Neural cell (in vitro differentiated cells): ENCODE measurements around the gene PTPRD. TPM values are rescaled to one million over a fixed set of nuclear protein-coding genes. Genes with fewer than 3 reads are reported as not detected.

Experiments
- H2AFZ ChIP-seq: fragments of 200-600, 300-800 bp; sonication (generic), shearing (Covaris generic); 2 replicates; pipeline ENCODE4 v1.6.0; 2014; ENCODE audit warnings: low read depth, mild to moderate bottlenecking, antibody characterized with exemption, low read length, moderate library complexity
- H3F3A ChIP-seq: fragments of 200-600 bp; shearing (Covaris generic); 2 replicates; pipeline ENCODE4 v1.6.1; 2016; ENCODE audit warnings: mild to moderate bottlenecking, moderate library complexity, mixed read lengths, antibody characterized with exemption, low read length; ENCODE audit not compliant: insufficient read depth, poor library complexity, severe bottlenecking
- H3K27ac ChIP-seq: fragments of 200-600, 300-800 bp; sonication (generic), shearing (Covaris generic); 2 replicates; pipeline ENCODE4 v1.5.1; 2014; ENCODE audit warnings: mild to moderate bottlenecking, low read length, moderate library complexity
- H3K27me3 ChIP-seq: fragments of 300-800, 200-600 bp; sonication (generic), shearing (Covaris generic); 2 replicates; pipeline ENCODE4 v1.6.0; 2014; ENCODE audit warnings: mild to moderate bottlenecking, low read depth, low read length, moderate library complexity; ENCODE audit not compliant: insufficient read depth
- H3K36me3 ChIP-seq: fragments of 300-800, 200-600 bp; sonication (generic), shearing (Covaris generic); 2 replicates; pipeline ENCODE4 v1.5.1; 2014; ENCODE audit warnings: mild to moderate bottlenecking, antibody characterized with exemption, low read length, moderate library complexity; ENCODE audit not compliant: insufficient read depth
- H3K4me2 ChIP-seq: fragments of 300-800, 200-600 bp; sonication (generic), shearing (Covaris generic); 2 replicates; pipeline ENCODE4 v1.6.0; 2014; ENCODE audit warnings: mild to moderate bottlenecking, low read length
- H3K4me3 ChIP-seq: fragments of 300-800, 200-600 bp; sonication (generic), shearing (Covaris generic); 2 replicates; pipeline ENCODE4 v1.5.1; 2014; ENCODE audit warnings: mild to moderate bottlenecking, low read length, moderate library complexity
- H3K79me2 ChIP-seq: fragments of 200-600 bp; shearing (Covaris generic); replicated peaks from 2 replicates; pipeline ENCODE4 v1.6.0; 2014; ENCODE audit warnings: mild to moderate bottlenecking, low read length, moderate library complexity; ENCODE audit not compliant: insufficient read depth
- H3K9ac ChIP-seq: fragments of 300-800, 200-600 bp; sonication (generic), shearing (Covaris generic); 2 replicates; pipeline ENCODE4 v1.6.1; 2016; ENCODE audit warnings: mild to moderate bottlenecking, low read length, mixed read lengths
- H3K9me2 ChIP-seq: fragments of 200-600 bp; shearing (Covaris generic); 2 replicates; pipeline ENCODE4 v1.6.1; 2016; ENCODE audit warnings: mild to moderate bottlenecking, low read length, mixed read lengths; ENCODE audit not compliant: insufficient read depth
- H3K9me3 ChIP-seq: fragments of 200-600, 300-800 bp; sonication (generic), shearing (Covaris generic); 2 replicates; pipeline ENCODE4 v1.6.1; 2016; ENCODE audit warnings: mild to moderate bottlenecking, mixed run types, low read length, moderate library complexity, mixed read lengths
- H4K20me1 ChIP-seq: fragments of 200-600 bp; shearing (Covaris generic); 2 replicates; pipeline ENCODE4 v1.6.1; 2016; ENCODE audit warnings: mild to moderate bottlenecking, mixed run types; ENCODE audit not compliant: insufficient read depth
- CTCF ChIP-seq: fragments of 450-650 bp; IDR thresholded peaks from 2 replicates; pipeline ENCODE4 v1.5.1; 2014; ENCODE audit warnings: antibody characterized with exemption, mild to moderate bottlenecking, moderate library complexity; ENCODE audit not compliant: poor library complexity, severe bottlenecking
- EP300 ChIP-seq: fragments of 450-650 bp; conservative IDR thresholded peaks from 2 replicates; pipeline ENCODE4 v1.6.1; 2014; ENCODE audit warnings: antibody characterized with exemption, mild to moderate bottlenecking, moderate library complexity; ENCODE audit not compliant: poor library complexity, severe bottlenecking
- EZH2 ChIP-seq: fragments of 200-600, 300-800 bp; shearing (Covaris generic), sonication (generic); IDR thresholded peaks from 2 replicates; pipeline ENCODE4 v1.6.1; 2014; ENCODE audit warnings: antibody characterized with exemption, low read length, borderline replicate concordance, mild to moderate bottlenecking; ENCODE audit not compliant: insufficient read depth, poor library complexity, severe bottlenecking
- MXI1 ChIP-seq: fragments of 450-650 bp; conservative IDR thresholded peaks from 2 replicates; pipeline ENCODE4 v1.6.1; 2014; ENCODE audit warnings: antibody characterized with exemption, mild to moderate bottlenecking; ENCODE audit not compliant: poor library complexity, severe bottlenecking
- POLR2AphosphoS5 ChIP-seq: IDR thresholded peaks from 2 replicates; pipeline ENCODE4 v1.6.1; 2012
- RAD21 ChIP-seq: fragments of 450-650 bp; conservative IDR thresholded peaks from 2 replicates; pipeline ENCODE4 v1.6.1; 2014; ENCODE audit warnings: antibody characterized with exemption, mild to moderate bottlenecking, moderate library complexity
- REST ChIP-seq: IDR thresholded peaks from 2 replicates; pipeline ENCODE4 v1.6.1; 2012; ENCODE audit warnings: borderline replicate concordance
- SMC3 ChIP-seq: fragments of 450-650 bp; conservative IDR thresholded peaks from 2 replicates; pipeline ENCODE4 v1.6.1; 2014; ENCODE audit warnings: antibody characterized with exemption, mild to moderate bottlenecking, moderate library complexity; ENCODE audit not compliant: poor library complexity
- TAF1 ChIP-seq: IDR thresholded peaks from 2 replicates; pipeline ENCODE4 v1.6.1; 2012; ENCODE audit warnings: low read depth
- polyA plus RNA-seq: library from polyadenylated mRNA; depleted of rRNA; stranded (reverse); fragments of >200 nt; gene quantifications from 2 replicates; pipeline ENCODE4 v1.2.3, GENCODE V29; 2014

PTPRD gene
- polyA plus RNA-seq, 1 donor from 2014 or later: 143 TPM

GRCh38 chr9:10403283-10403682 lies 209.5 kb downstream of the PTPRD start:
- TF ChIP-seq EZH2 (no peak), REST (no peak), TAF1 (no peak), CTCF (no peak), MXI1 (no peak), POLR2AphosphoS5 (no peak), SMC3 (no peak), EP300 (no peak), RAD21 (no peak)
- no peaks in the 10 kb centered on the region for H3K36me3 ChIP-seq
- H3K4me2 ChIP-seq: no peak overlapping the region

GRCh38 chr9:10396615-10397014 lies 216.2 kb downstream of the PTPRD start:
- H3K27ac ChIP-seq: peak overlapping the region; percentile 43
- H3K36me3 ChIP-seq: no peaks in the 10 kb centered on the region
- no peaks in the 10 kb centered on the region for H4K20me1 ChIP-seq
- no peaks in the 10 kb centered on the region for H3K79me2 ChIP-seq
- H2AFZ ChIP-seq: no peak overlapping the region
- no peak for TF ChIP-seq TAF1
- TF ChIP-seq RAD21: peak; percentile 11
- TF ChIP-seq SMC3: peak; percentile 27
- TF ChIP-seq EZH2: no peak
- TF ChIP-seq EP300: peak; percentile 82
- peak; percentile 68 for TF ChIP-seq REST
- no peak for TF ChIP-seq CTCF
- peak; percentile 99 for TF ChIP-seq POLR2AphosphoS5
- no peak for TF ChIP-seq MXI1
- no peaks in the 10 kb centered on the region for H3F3A ChIP-seq
- peak overlapping the region; percentile 11 for H3K4me2 ChIP-seq
- H3K4me3 ChIP-seq: peak overlapping the region; percentile 14
- no peak overlapping the region for H3K9ac ChIP-seq
- H3K27me3 ChIP-seq: peaks cover 3% of the 10 kb centered on the region
- H3K9me2 ChIP-seq: no peaks in the 10 kb centered on the region
- no peaks in the 10 kb centered on the region for H3K9me3 ChIP-seq

More at GRCh38 chr9:10403283-10403682, 209.5 kb downstream of the PTPRD start:
- Histone ChIP-seq H3K4me3 (no peak overlapping the region), H3K79me2 (no peaks in the 10 kb centered on the region), H2AFZ (no peak overlapping the region), H3K9me2 (no peaks in the 10 kb centered on the region), H3K27me3 (no peaks in the 10 kb centered on the region), H3K9ac (no peak overlapping the region), H4K20me1 (no peaks in the 10 kb centered on the region), H3F3A (no peaks in the 10 kb centered on the region), H3K9me3 (no peaks in the 10 kb centered on the region), H3K27ac (no peak overlapping the region)
